GM12878 (cell line): ENCODE results near the gene ESRP2. TPM values are rescaled to one million over a fixed set of nuclear protein-coding genes. Genes with fewer than 3 reads are reported as not detected.

Experiments used
- ATAC-seq: fragments of 200-7000 bp; cut with Tn5 transposase; 3 replicates; pipeline ENCODE4 v1.9.1; 2020; ENCODE audit warnings: mild to moderate bottlenecking, moderate library complexity
- BruUV-seq: library from RNA; stranded (reverse); fragments of 400-500 nt; replicated peaks from 2 replicates; lab custom pipeline; 2021; lab: Mats Ljungman, UMichigan
- CTCF ChIA-PET: fragments of 300-600 bp; sonication (Branson Sonifier 250); formaldehyde crosslinking; extraction: SDS; loops from one replicate; lab custom pipeline; 2021; ENCODE audit warnings: inconsistent platforms; lab: Yijun Ruan, JAX
- POLR2A ChIA-PET: fragments of 350-600 bp; formaldehyde crosslinking; extraction: SDS; loops from one replicate; lab custom pipeline; 2021; ENCODE audit warnings: inconsistent platforms; lab: Charles Lee
- RAD21 ChIA-PET: fragments of 300-600 bp; sonication (Branson Sonifier 250); formaldehyde crosslinking; loops from one replicate; lab custom pipeline; 2023; ENCODE audit warnings: antibody characterized with exemption; ENCODE audit not compliant: unreplicated experiment; lab: Charles Lee
- SMC1A ChIA-PET: fragments of 300-600 bp; sonication (Branson Sonifier 250); formaldehyde crosslinking; loops from one replicate; lab custom pipeline; 2023; ENCODE audit not compliant: unreplicated experiment, uncharacterized antibody; lab: Charles Lee
- DNase-seq: peaks from one replicate; pipeline ENCODE4 v3.0.0-alpha.2; 2011; ENCODE audit warnings: low read depth, low spot score
- FAIRE-seq: peaks from 3 replicates; lab custom pipeline; 2011; peaks lifted over from hg19 to GRCh38; lab: Jason Lieb, UNC
- H2AFZ ChIP-seq: 2 replicates; pipeline ENCODE4 v1.6.0; 2011; ENCODE audit warnings: low read depth, low read length, control low read depth; ENCODE audit not compliant: control insufficient read depth
- H3K27ac ChIP-seq: 2 replicates; pipeline ENCODE4 v1.5.1; 2011; ENCODE audit warnings: control low read depth; ENCODE audit not compliant: control insufficient read depth, insufficient read depth
- H3K27me3 ChIP-seq, 2 experiments: replicated peaks in 1 of 2; 2 replicates each; pipeline versions ENCODE4 v1.6.0 to v1.6.1; 2011; ENCODE audit warnings: low read length in 1 of 2; ENCODE audit not compliant: control insufficient read depth in 2 of 2, insufficient read depth in 2 of 2
- H3K36me3 ChIP-seq, 2 experiments: 2 replicates each; pipeline ENCODE4 v1.5.1; 2011; ENCODE audit warnings: low read length in 1 of 2; ENCODE audit not compliant: control insufficient read depth in 2 of 2, insufficient read depth in 2 of 2
- H3K4me1 ChIP-seq: 2 replicates; pipeline ENCODE4 v1.6.1; 2011; ENCODE audit warnings: mild to moderate bottlenecking, low read length, moderate library complexity, mixed read lengths; ENCODE audit not compliant: control insufficient read depth, insufficient read depth
- H3K4me2 ChIP-seq: 2 replicates; pipeline ENCODE4 v1.6.0; 2011; ENCODE audit warnings: control low read depth; ENCODE audit not compliant: control insufficient read depth, insufficient read depth
- H3K4me3 ChIP-seq: fragments of 200-600 bp; sonication (generic); 2 replicates; pipeline ENCODE4 v1.5.1; 2016
- H3K79me2 ChIP-seq: 2 replicates; pipeline ENCODE4 v1.6.0; 2011; ENCODE audit warnings: low read length; ENCODE audit not compliant: control insufficient read depth, insufficient read depth
- H3K9ac ChIP-seq: 2 replicates; pipeline ENCODE4 v1.8.0; 2011; ENCODE audit warnings: low read length, control low read depth, mixed read lengths; ENCODE audit not compliant: control insufficient read depth, insufficient read depth
- H3K9me3 ChIP-seq: replicated peaks from 3 replicates; pipeline ENCODE4 v1.5.1; 2011; ENCODE audit warnings: mild to moderate bottlenecking, low read length; ENCODE audit not compliant: control insufficient read depth, insufficient read depth
- H4K20me1 ChIP-seq: 2 replicates; pipeline ENCODE4 v1.6.0; 2011; ENCODE audit not compliant: control insufficient read depth, insufficient read depth
- EGR1 ChIP-seq, 2 experiments: IDR thresholded peaks; 1 replicate in 1 of 2; 2 replicates in 1 of 2; pipeline ENCODE4 v1.6.1; 2011 to 2012; ENCODE audit warnings: low read depth in 2 of 2, low read length in 2 of 2, borderline replicate concordance in 1 of 2, mild to moderate bottlenecking in 1 of 2, moderate library complexity in 1 of 2
- HDAC6 ChIP-seq: fragments of 200-600 bp; sonication (generic); IDR thresholded peaks from one replicate; pipeline ENCODE4 v1.8.0; 2017; ENCODE audit warnings: antibody characterized with exemption; ENCODE audit not compliant: unreplicated experiment
- KAT2A ChIP-seq: conservative IDR thresholded peaks from 2 replicates; pipeline ENCODE4 v1.6.1; 2011; ENCODE audit warnings: low read depth, low read length; ENCODE audit not compliant: control insufficient read depth
- MTA3 ChIP-seq: IDR thresholded peaks from 2 replicates; pipeline ENCODE4 v1.6.1; 2012; ENCODE audit warnings: low read length, inconsistent platforms, borderline replicate concordance
- NFIC ChIP-seq: IDR thresholded peaks from 2 replicates; pipeline ENCODE4 v1.6.1; 2012; ENCODE audit warnings: low read depth, mild to moderate bottlenecking, inconsistent platforms, low read length, moderate library complexity
- NFXL1 ChIP-seq: fragments of 450-650 bp; IDR thresholded peaks from 2 replicates; pipeline ENCODE4 v1.6.1; 2017; ENCODE audit warnings: antibody characterized with exemption, mild to moderate bottlenecking, borderline replicate concordance
- SPI1 ChIP-seq: IDR thresholded peaks from 2 replicates; pipeline ENCODE4 v1.6.1; 2011; ENCODE audit warnings: low read depth, mild to moderate bottlenecking, low read length, moderate library complexity, borderline replicate concordance; ENCODE audit not compliant: insufficient read depth
- WGBS: methylation state at CpG from one replicate; pipeline ENCODE4 v1.1.6; 2016; ENCODE audit warnings: low lambda C conversion rate; ENCODE audit not compliant: insufficient replicate concordance, insufficient coverage; ENCODE audit errors: missing lambda C conversion rate; 5-methylcytosine and 5-hydroxymethylcytosine counted together
- in situ Hi-C: fragments of 300-500 bp; cut with MboI; formaldehyde crosslinking; loops from 9 replicates; pipeline ENCODE4 v1.14.3; 2018; ENCODE audit warnings: mixed read lengths
- intact Hi-C: fragments of 100-400 bp; cut with micrococcal nuclease; formaldehyde crosslinking; loops from one replicate; pipeline ENCODE4 v1.14.2; 2022; ENCODE audit not compliant: unreplicated experiment
- polyA plus RNA-seq, 11 experiments: library from polyadenylated mRNA; depleted of rRNA in 4 of 11; unstranded in 6 of 11; stranded (reverse) in 5 of 11; fragments of >200 nt; fragmentation: Nextera tagmentation in 4 of 11; fragmentation: Illumina TruSeq in 1 of 11; extraction: Ambion mirVana in 4 of 11; extraction: Trizol in 1 of 11; gene quantifications; 1 replicate in 1 of 11; 2 replicates in 10 of 11; pipeline versions ENCODE4 v1.2.1 to v1.2.3, GENCODE V29; 2011 to 2016; ENCODE audit warnings: inconsistent platforms in 2 of 11, missing spikeins in 2 of 11, low read depth in 1 of 11
- total RNA-seq, 4 experiments: library from RNA; depleted of rRNA in 3 of 4; stranded (reverse); fragments of >200 nt in 3 of 4; fragmentation: Illumina TruSeq in 1 of 4; extraction: Trizol in 1 of 4; gene quantifications; 2 replicates each; pipeline versions ENCODE4 v1.2.1 to v1.2.3, GENCODE V29; 2013 to 2021
- TF ChIP-seq, protein P1 (sequence below): fragments of 450-650 bp; formaldehyde crosslinking; IDR thresholded peaks from 2 replicates; pipeline ENCODE4 v1.4.0; 2020; ENCODE audit warnings: mild to moderate bottlenecking, moderate library complexity
- TF ChIP-seq, protein P2 (sequence below): fragments of 450-650 bp; formaldehyde crosslinking; IDR thresholded peaks from 2 replicates; pipeline ENCODE4 v1.4.0; 2022; ENCODE audit warnings: mild to moderate bottlenecking, moderate library complexity
- TF ChIP-seq, protein P3 (sequence below): fragments of 450-650 bp; IDR thresholded peaks from 2 replicates; pipeline ENCODE4 v1.6.1; 2016; ENCODE audit warnings: mild to moderate bottlenecking
- TF ChIP-seq, protein P4 (sequence below): IDR thresholded peaks from 2 replicates; pipeline ENCODE4 v1.6.1; 2011; ENCODE audit warnings: mild to moderate bottlenecking, low read depth, low read length, moderate library complexity; ENCODE audit not compliant: insufficient replicate concordance

Gene ESRP2
- total and polyA plus RNA-seq, 10 of the 15 experiments (the other 5 are each of a cell fraction or from before 2014, with no cell fraction given), result 0.04 to 0.64 (median 0.08) TPM; not detected in 3

GRCh38 chr16:68274441-68274840, 38.5 kb upstream of the ESRP2 start:
- POLR2A ChIA-PET, result interaction anchor here (0.6 to 12.2 kb wide), 5 partner anchors 12 to 55 kb away, joined by 3 to 177 read pairs (median 3); no protein-coding TSS in a partner anchor
- no TSS peak for BruUV-seq
- Histone ChIP-seq H3K4me2 (peak overlapping the region; percentile 6), H3K4me1 (peaks cover 41% of the 10 kb centered on the region), H3K36me3 (peaks cover 9 to 18% of the 10 kb centered on the region in 2 experiments; a peak in 3 of 4 replicates), H3K79me2 (peaks cover 51% of the 10 kb centered on the region), H4K20me1 (no peaks in the 10 kb centered on the region), H3K9me3 (no peaks in the 10 kb centered on the region), H3K27ac (peak overlapping the region; percentile 43), H2AFZ (no peak overlapping the region), H3K4me3 (no peak overlapping the region), H3K27me3 (no peaks in the 10 kb centered on the region), H3K9ac (no peak overlapping the region)
- RAD21 ChIA-PET, result interaction anchor here (1.3 to 4.1 kb wide), 2 partner anchors 10 to 36 kb away, joined by 3 to 32 read pairs; partner anchors contain the start of genes PRMT7 and SLC7A6OS
- no peak for DNase-seq
- no peak for FAIRE-seq
- in situ Hi-C loops (no loop called here), intact Hi-C loops (no loop called here)
- SMC1A ChIA-PET, result interaction anchor here (1.0 to 18.5 kb wide), 5 partner anchors 4 to 181 kb away, joined by 4 to 253 read pairs (median 19); partner anchors contain the start of gene SLC7A6
- CTCF ChIA-PET, result interaction anchor here (1.3 to 4.4 kb wide), 4 partner anchors 11 to 54 kb away, joined by 5 to 40 read pairs (median 13); partner anchors contain the start of genes PRMT7, SLC7A6 and SLC7A6OS
- 98% methylated on average over 4 of the region's 4 CpGs for WGBS
- ATAC-seq, result no peak
- TF ChIP-seq MTA3, result no peak
- TF ChIP-seq, protein P1, sequence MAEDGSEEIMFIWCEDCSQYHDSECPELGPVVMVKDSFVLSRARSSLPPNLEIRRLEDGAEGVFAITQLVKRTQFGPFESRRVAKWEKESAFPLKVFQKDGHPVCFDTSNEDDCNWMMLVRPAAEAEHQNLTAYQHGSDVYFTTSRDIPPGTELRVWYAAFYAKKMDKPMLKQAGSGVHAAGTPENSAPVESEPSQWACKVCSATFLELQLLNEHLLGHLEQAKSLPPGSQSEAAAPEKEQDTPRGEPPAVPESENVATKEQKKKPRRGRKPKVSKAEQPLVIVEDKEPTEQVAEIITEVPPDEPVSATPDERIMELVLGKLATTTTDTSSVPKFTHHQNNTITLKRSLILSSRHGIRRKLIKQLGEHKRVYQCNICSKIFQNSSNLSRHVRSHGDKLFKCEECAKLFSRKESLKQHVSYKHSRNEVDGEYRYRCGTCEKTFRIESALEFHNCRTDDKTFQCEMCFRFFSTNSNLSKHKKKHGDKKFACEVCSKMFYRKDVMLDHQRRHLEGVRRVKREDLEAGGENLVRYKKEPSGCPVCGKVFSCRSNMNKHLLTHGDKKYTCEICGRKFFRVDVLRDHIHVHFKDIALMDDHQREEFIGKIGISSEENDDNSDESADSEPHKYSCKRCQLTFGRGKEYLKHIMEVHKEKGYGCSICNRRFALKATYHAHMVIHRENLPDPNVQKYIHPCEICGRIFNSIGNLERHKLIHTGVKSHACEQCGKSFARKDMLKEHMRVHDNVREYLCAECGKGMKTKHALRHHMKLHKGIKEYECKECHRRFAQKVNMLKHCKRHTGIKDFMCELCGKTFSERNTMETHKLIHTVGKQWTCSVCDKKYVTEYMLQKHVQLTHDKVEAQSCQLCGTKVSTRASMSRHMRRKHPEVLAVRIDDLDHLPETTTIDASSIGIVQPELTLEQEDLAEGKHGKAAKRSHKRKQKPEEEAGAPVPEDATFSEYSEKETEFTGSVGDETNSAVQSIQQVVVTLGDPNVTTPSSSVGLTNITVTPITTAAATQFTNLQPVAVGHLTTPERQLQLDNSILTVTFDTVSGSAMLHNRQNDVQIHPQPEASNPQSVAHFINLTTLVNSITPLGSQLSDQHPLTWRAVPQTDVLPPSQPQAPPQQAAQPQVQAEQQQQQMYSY, result no peak
- TF ChIP-seq, protein P2, sequence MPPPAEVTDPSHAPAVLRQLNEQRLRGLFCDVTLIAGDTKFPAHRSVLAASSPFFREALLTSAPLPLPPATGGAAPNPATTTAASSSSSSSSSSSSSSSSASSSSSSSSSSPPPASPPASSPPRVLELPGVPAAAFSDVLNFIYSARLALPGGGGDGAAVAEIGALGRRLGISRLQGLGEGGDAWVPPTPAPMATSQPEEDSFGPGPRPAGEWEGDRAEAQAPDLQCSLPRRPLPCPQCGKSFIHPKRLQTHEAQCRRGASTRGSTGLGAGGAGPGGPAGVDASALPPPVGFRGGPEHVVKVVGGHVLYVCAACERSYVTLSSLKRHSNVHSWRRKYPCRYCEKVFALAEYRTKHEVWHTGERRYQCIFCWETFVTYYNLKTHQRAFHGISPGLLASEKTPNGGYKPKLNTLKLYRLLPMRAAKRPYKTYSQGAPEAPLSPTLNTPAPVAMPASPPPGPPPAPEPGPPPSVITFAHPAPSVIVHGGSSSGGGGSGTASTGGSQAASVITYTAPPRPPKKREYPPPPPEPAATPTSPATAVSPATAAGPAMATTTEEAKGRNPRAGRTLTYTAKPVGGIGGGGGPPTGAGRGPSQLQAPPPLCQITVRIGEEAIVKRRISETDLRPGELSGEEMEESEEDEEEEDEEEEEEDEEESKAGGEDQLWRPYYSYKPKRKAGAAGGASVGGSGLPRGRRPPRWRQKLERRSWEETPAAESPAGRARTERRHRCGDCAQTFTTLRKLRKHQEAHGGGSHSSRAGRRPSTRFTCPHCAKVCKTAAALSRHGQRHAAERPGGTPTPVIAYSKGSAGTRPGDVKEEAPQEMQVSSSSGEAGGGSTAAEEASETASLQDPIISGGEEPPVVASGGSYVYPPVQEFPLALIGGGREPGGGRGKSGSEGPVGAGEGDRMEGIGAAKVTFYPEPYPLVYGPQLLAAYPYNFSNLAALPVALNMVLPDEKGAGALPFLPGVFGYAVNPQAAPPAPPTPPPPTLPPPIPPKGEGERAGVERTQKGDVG (CRISPR knock-in tag), result no peak
- no peak for TF ChIP-seq EGR1 (IDR thresholded peaks at IDR 0.05; ENCODE audit: borderline replicate concordance in 1 of 2, low read depth in 2 of 2, low read length in 2 of 2)
- TF ChIP-seq HDAC6, result no peak
- no peak for TF ChIP-seq NFIC
- TF ChIP-seq, protein P3, sequence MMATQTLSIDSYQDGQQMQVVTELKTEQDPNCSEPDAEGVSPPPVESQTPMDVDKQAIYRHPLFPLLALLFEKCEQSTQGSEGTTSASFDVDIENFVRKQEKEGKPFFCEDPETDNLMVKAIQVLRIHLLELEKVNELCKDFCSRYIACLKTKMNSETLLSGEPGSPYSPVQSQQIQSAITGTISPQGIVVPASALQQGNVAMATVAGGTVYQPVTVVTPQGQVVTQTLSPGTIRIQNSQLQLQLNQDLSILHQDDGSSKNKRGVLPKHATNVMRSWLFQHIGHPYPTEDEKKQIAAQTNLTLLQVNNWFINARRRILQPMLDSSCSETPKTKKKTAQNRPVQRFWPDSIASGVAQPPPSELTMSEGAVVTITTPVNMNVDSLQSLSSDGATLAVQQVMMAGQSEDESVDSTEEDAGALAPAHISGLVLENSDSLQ, result no peak
- no peak for TF ChIP-seq NFXL1
- TF ChIP-seq, protein P4, sequence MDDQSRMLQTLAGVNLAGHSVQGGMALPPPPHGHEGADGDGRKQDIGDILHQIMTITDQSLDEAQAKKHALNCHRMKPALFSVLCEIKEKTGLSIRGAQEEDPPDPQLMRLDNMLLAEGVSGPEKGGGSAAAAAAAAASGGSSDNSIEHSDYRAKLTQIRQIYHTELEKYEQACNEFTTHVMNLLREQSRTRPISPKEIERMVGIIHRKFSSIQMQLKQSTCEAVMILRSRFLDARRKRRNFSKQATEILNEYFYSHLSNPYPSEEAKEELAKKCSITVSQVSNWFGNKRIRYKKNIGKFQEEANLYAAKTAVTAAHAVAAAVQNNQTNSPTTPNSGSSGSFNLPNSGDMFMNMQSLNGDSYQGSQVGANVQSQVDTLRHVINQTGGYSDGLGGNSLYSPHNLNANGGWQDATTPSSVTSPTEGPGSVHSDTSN, result no peak
- no peak for TF ChIP-seq KAT2A
- TF ChIP-seq SPI1, result no peak
